Measurements from ENCODE around the gene AUNIP.

The AUNIP gene

GRCh38 chr1:25828491-25828890 is 30.8 kb downstream of the AUNIP start:
- DNase-seq (ENCODE audit: low spot score): no peak

GRCh38 chr1:25826571-25826970 is 32.7 kb downstream of the AUNIP start:
- no peak for DNase-seq (ENCODE audit: low spot score)

- DNase-seq (ENCODE audit: low spot score): no peak
Measured at GRCh38 chr1:25825605-25826004, 33.7 kb downstream of the AUNIP start.

GRCh38 chr1:25821630-25822091 is 37.6 kb downstream of the AUNIP start:
- DNase-seq (ENCODE audit: low spot score): no peak

GRCh38 chr1:25821112-25821476 is 38.2 kb downstream of the AUNIP start:
- no peak for DNase-seq (ENCODE audit: low spot score)

- DNase-seq (ENCODE audit: low spot score): peak; percentile 83
Measured at GRCh38 chr1:25820247-25821111, 38.8 kb downstream of the AUNIP start.

- DNase-seq (ENCODE audit: low spot score): peak; percentile 97
Measured at GRCh38 chr1:25819491-25820246, 39.6 kb downstream of the AUNIP start, which contains the start of gene MTFR1L. Gene MTFR1L (plus strand): TSS chr1:25819954. CDS start chr1:25823105, 3,151 bp downstream.

- DNase-seq (ENCODE audit: low spot score): no peak
Measured at GRCh38 chr1:25818569-25818968, 40.7 kb downstream of the AUNIP start.

GRCh38 chr1:25817840-25818501 is 41.3 kb downstream of the AUNIP start:
- no peak for DNase-seq (ENCODE audit: low spot score)

GRCh38 chr1:25816112-25816718 is 43.0 kb downstream of the AUNIP start:
- no peak for DNase-seq (ENCODE audit: low spot score)

- no peak for DNase-seq (ENCODE audit: low spot score)
Measured at GRCh38 chr1:25815208-25816111, 43.8 kb downstream of the AUNIP start.

GRCh38 chr1:25814549-25815087 is 44.6 kb downstream of the AUNIP start:
- no peak for DNase-seq (ENCODE audit: low spot score)

- no peak for DNase-seq (ENCODE audit: low spot score)
Measured at GRCh38 chr1:25813734-25814471, 45.4 kb downstream of the AUNIP start.

GRCh38 chr1:25813071-25813733 is 46.1 kb downstream of the AUNIP start:
- DNase-seq (ENCODE audit: low spot score): no peak

GRCh38 chr1:25811384-25812082 is 47.7 kb downstream of the AUNIP start:
- DNase-seq (ENCODE audit: low spot score): no peak

GRCh38 chr1:25810341-25811299 is 48.6 kb downstream of the AUNIP start:
- peak; percentile 85 for DNase-seq (ENCODE audit: low spot score)

GRCh38 chr1:25809929-25810328 is 49.3 kb downstream of the AUNIP start:
- no peak for DNase-seq (ENCODE audit: low spot score)
